Stimulated activated CD4-positive, alpha-beta T cell treated with anti-CD3 and anti-CD28 coated beads, TNF-alpha, amount 100 ng/mL, for 48 hours (primary cell): ENCODE data around the gene DLG2.

Experiments used
- DNase-seq, 3 donors: peaks; one replicate each; pipeline ENCODE4 v3.0.0-alpha.2; 2020; ENCODE audit warnings: low read depth in 3 of 3

DLG2 gene

GRCh38 chr11:85558411-85558810, 68.7 kb downstream of the DLG2 start:
- DNase-seq = no peak

GRCh38 chr11:85551881-85552280, 75.3 kb downstream of the DLG2 start:
- DNase-seq = no peak

GRCh38 chr11:85541683-85542082, 85.5 kb downstream of the DLG2 start:
- no peak for DNase-seq

GRCh38 chr11:85540635-85541205, 86.4 kb downstream of the DLG2 start:
- no peak for DNase-seq

- no peak for DNase-seq
Measured at GRCh38 chr11:85540181-85540580, 87.0 kb downstream of the DLG2 start.

- DNase-seq = no peak
Measured at GRCh38 chr11:85539740-85540139, 87.4 kb downstream of the DLG2 start.

GRCh38 chr11:85539029-85539689, 88.0 kb downstream of the DLG2 start:
- DNase-seq = no peak

GRCh38 chr11:85536438-85536837, 90.7 kb downstream of the DLG2 start:
- no peak for DNase-seq

GRCh38 chr11:85534806-85535205, 92.3 kb downstream of the DLG2 start:
- DNase-seq = no peak

GRCh38 chr11:85531191-85531897, 95.8 kb downstream of the DLG2 start:
- no peak for DNase-seq

GRCh38 chr11:85530634-85531033, 96.5 kb downstream of the DLG2 start:
- no peak for DNase-seq

- no peak for DNase-seq
Measured at GRCh38 chr11:85526564-85526963, 100.6 kb downstream of the DLG2 start.

- DNase-seq = no peak
Measured at GRCh38 chr11:85525686-85526085, 101.5 kb downstream of the DLG2 start.

GRCh38 chr11:85517272-85517671, 109.9 kb downstream of the DLG2 start:
- no peak for DNase-seq

- DNase-seq = no peak
Measured at GRCh38 chr11:85495918-85496317, 131.2 kb downstream of the DLG2 start.

GRCh38 chr11:85494396-85494795, 132.7 kb downstream of the DLG2 start:
- DNase-seq = no peak

- no peak for DNase-seq
Measured at GRCh38 chr11:85485902-85486301, 141.2 kb downstream of the DLG2 start.

GRCh38 chr11:85483861-85484260, 143.3 kb downstream of the DLG2 start:
- DNase-seq = no peak

- DNase-seq = no peak
Measured at GRCh38 chr11:85481862-85482261, 145.3 kb downstream of the DLG2 start.

- no peak for DNase-seq
Measured at GRCh38 chr11:85475660-85476517, 151.3 kb downstream of the DLG2 start.

- no peak for DNase-seq
Measured at GRCh38 chr11:85472953-85473352, 154.2 kb downstream of the DLG2 start.

GRCh38 chr11:85464283-85464682, 162.9 kb downstream of the DLG2 start:
- no peak for DNase-seq
